Right atrium auricular region (tissue), 2 donors: ENCODE results near the gene TREM1. TPM values are rescaled to one million over a fixed set of nuclear protein-coding genes. Genes with fewer than 3 reads are reported as not detected.

ENCODE experiments used
- DNase-seq: peaks from one replicate; pipeline ENCODE4 v3.0.0-alpha.2; 2019; ENCODE audit warnings: low spot score
- H3K27ac ChIP-seq, 2 donors: fragments of 200-600 bp; sonication (generic); 1 replicate in 1 of 2; 2 replicates in 1 of 2; pipeline ENCODE4 v1.5.1; 2016 to 2019
- H3K27me3 ChIP-seq, 2 donors: fragments of 200-600 bp; sonication (generic); one replicate each; pipeline versions ENCODE4 v1.5.1 to v1.6.0; 2017 to 2019
- H3K36me3 ChIP-seq: fragments of 200-600 bp; sonication (generic); one replicate; pipeline ENCODE4 v1.5.1; 2016
- H3K4me1 ChIP-seq, 2 donors: fragments of 200-600 bp; sonication (generic); one replicate each; pipeline versions ENCODE4 v1.5.1 to v1.6.0; 2017 to 2019
- H3K4me3 ChIP-seq, 2 donors: fragments of 200-600 bp; sonication (generic); 1 replicate in 1 of 2; 2 replicates in 1 of 2; pipeline ENCODE4 v1.5.1; 2017 to 2019; ENCODE audit warnings: mild to moderate bottlenecking in 1 of 2, moderate library complexity in 1 of 2
- H3K9me3 ChIP-seq, 2 donors: fragments of 200-600 bp; sonication (generic); one replicate each; pipeline ENCODE4 v1.5.1; 2019
- total RNA-seq, 2 donors: library from RNA; depleted of rRNA; stranded (reverse); fragments of >200 nt; gene quantifications; one replicate each; pipeline ENCODE4 v1.1.0, GENCODE V29; 2016
- TF ChIP-seq, protein P1 (sequence below), 2 donors: fragments of 200-600 bp; sonication (generic); IDR thresholded peaks; one replicate each; pipeline ENCODE4 v1.5.1; 2019; ENCODE audit warnings: antibody characterized with exemption in 2 of 2

Gene TREM1
- total RNA-seq: 1 to 10 TPM in 1 of 2 donors, not detected in 1; 2.9 TPM

DNA sequence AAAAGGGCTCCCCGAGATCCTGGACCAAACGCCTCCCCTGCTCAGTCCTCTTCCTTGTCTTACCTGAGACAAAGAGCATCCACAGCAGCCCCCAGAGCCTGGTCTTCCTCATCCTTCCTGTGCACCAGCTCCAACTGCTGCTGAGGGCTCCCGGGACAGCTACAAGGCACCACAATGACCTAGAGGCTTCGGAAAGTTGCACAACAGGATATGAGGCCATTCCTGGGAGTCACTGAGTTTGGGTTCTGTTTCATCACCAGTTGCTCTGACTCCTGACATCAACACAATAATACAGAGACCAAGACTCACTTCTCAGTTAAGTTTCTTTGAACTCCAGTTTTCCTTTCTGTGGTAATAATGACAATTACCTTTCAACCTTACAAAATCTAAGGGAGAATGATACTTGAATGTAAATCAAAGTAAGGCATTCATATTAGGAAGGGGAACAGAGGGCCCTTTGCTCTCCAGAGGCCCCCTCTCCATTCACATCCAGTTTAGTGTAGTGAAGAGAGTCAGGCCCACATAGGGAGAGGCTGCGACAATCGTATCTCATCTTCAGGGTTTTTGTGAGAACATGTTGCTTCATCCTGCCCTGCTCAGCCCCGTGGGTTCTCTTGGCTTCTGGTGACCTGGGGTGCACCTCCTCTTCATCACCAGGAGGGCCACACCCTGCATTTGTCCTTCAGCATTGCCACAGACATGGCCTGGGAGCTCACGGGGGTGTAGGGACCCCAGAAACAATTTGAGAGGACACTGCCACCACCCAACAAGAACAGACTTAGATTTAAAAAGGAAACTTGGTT, at the start of gene TREM1:
TSS of gene TREM1 (minus strand) at position 139 of the 803 bp plus-strand sequence. CDS start at position 112, 27 bp downstream.
- H3K36me3 ChIP-seq: no peaks in the 10 kb centered on the region
- H3K9me3 ChIP-seq: no peaks in the 10 kb centered on the region
- H3K27me3 ChIP-seq: no peaks in the 10 kb centered on the region
- no peak within 1 kb of the TSS for H3K4me3 ChIP-seq
- H3K4me1 ChIP-seq: no peaks in the 10 kb centered on the region
- H3K27ac ChIP-seq: peak within 1 kb of the TSS in 1 of 2 donors; percentile 46
- DNase-seq: peak; percentile 72
- TF ChIP-seq, protein P1, sequence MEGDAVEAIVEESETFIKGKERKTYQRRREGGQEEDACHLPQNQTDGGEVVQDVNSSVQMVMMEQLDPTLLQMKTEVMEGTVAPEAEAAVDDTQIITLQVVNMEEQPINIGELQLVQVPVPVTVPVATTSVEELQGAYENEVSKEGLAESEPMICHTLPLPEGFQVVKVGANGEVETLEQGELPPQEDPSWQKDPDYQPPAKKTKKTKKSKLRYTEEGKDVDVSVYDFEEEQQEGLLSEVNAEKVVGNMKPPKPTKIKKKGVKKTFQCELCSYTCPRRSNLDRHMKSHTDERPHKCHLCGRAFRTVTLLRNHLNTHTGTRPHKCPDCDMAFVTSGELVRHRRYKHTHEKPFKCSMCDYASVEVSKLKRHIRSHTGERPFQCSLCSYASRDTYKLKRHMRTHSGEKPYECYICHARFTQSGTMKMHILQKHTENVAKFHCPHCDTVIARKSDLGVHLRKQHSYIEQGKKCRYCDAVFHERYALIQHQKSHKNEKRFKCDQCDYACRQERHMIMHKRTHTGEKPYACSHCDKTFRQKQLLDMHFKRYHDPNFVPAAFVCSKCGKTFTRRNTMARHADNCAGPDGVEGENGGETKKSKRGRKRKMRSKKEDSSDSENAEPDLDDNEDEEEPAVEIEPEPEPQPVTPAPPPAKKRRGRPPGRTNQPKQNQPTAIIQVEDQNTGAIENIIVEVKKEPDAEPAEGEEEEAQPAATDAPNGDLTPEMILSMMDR (IDR thresholded peaks at IDR 0.05): no peak

DNA sequence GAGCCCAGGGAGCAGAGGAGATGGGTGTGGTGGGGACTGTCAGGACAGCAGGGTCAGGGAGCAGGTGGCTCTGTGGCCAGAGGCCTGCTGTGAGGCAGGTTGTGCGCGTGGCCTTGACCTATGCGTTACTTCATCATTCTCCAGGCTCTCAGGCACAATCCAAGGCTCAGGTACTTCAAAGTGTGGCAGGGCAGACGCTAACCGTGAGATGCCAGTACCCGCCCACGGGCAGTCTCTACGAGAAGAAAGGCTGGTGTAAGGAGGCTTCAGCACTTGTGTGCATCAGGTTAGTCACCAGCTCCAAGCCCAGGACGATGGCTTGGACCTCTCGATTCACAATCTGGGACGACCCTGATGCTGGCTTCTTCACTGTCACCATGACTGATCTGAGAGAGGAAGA, 49.5 kb upstream of the TREM1 start:
- no peaks in the 10 kb centered on the region for H3K27me3 ChIP-seq
- no peak overlapping the region for H3K4me3 ChIP-seq
- H3K4me1 ChIP-seq: no peaks in the 10 kb centered on the region
- no peak for DNase-seq
- no peaks in the 10 kb centered on the region for H3K9me3 ChIP-seq
- TF ChIP-seq, protein P1 (IDR thresholded peaks at IDR 0.05): no peak
- no peaks in the 10 kb centered on the region for H3K36me3 ChIP-seq
- no peak overlapping the region for H3K27ac ChIP-seq

DNA sequence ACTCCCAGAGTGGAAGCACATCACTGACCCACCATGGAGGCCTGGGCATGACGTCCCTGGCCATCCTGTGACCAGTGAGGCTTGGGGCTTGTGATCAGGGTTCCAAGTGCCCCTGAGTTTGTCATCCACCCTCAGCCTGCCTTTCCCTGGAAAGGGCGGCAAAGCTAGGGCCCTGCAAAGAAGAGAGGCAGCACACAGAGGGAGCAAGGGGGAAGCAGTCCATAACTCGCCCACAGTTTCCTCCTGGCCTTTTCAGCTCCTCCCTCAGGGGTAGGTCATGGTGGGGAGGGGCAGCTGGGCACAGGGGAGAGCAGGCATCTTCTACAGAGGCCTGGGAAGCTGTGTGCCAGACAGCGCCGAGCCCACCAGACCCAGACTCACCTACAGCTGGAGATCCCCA, 48.8 kb upstream of the TREM1 start, which contains the start of gene NCR2:
TSS of gene NCR2 (plus strand) at position 313 of the 400 bp plus-strand sequence. CDS start 269 bp downstream, outside the sequence.
- DNase-seq: no peak
- Histone ChIP-seq H3K27ac (no peak within 1 kb of the TSS), H3K9me3 (no peaks in the 10 kb centered on the region), H3K36me3 (no peaks in the 10 kb centered on the region), H3K4me3 (no peak within 1 kb of the TSS), H3K27me3 (no peaks in the 10 kb centered on the region), H3K4me1 (no peaks in the 10 kb centered on the region)
- TF ChIP-seq, protein P1 (IDR thresholded peaks at IDR 0.05): no peak

DNA sequence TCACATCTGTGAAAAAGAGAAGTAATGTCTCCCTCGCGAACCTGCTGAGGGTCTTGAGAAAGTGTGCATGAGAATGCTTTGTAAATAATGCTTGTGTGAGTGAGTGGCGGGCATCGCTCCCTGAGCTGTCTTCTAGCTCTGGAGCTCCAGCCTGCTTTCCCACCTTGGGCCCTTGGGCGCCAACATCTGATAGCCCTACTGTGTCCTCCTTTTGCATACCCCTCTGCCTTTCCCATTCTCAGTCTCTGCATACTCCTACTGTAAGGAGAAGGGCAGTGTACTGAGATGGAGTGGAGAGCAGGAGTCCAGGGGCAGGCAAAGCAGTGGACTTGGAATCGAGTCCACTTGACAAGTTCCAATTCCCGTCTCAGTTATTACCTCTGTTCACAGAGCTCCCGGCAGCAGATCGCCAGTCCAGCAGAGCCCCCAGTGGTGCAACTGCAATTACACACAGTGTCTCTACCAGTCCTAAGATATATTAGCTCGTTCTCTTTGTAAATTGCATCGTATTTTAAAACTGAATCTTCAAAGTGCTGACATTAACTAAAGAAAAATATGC, 48.1 kb upstream of the TREM1 start:
- no peaks in the 10 kb centered on the region for H3K4me1 ChIP-seq
- DNase-seq: no peak
- no peaks in the 10 kb centered on the region for H3K9me3 ChIP-seq
- H3K27ac ChIP-seq: no peak overlapping the region
- no peak overlapping the region for H3K4me3 ChIP-seq
- no peaks in the 10 kb centered on the region for H3K27me3 ChIP-seq
- H3K36me3 ChIP-seq: no peaks in the 10 kb centered on the region
- TF ChIP-seq, protein P1 (IDR thresholded peaks at IDR 0.05): no peak

DNA sequence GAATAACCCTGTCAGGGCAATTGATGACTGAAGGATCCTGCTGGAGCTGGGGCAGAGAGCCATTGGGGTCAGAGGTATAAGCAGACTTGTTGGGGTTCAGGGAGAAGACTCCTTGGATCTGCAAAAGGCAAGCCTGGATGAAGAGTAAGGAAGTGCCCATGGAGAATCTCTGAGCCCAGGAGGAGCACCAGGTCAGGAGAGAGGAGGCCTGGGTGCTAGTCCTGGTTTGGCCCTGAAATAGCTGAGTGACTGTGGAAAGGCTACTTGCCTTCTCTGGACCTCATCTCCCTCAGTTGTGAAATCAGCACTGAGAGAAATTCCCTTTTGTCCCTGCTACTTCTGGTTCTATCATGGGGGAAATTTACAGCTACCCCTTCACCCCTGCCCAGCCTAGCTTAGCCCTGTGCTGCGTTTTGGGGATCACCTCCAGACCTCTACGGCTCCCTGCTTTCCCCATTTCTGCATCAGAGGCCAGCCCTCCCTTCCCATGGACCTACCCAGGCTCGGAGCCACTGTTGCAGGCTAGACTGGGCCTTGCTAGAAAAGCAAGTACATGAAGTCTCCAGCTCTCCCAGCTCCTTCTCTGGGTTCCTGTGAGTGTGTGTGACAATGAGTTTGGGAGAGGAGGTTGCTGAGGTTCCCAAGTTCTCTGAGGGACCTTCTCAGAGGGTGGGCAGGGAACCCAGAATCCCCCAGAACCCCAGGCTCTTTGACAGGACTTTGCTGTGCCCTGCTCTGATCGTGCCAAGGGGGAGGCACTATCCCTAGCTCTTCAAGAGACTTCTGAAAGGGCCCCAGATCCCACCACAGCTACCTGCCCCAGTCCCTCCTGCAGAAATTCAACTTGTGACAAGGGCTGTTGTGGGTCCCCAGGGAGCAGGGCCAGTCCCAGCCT, 46.6 kb upstream of the TREM1 start:
- no peaks in the 10 kb centered on the region for H3K9me3 ChIP-seq
- TF ChIP-seq, protein P1 (IDR thresholded peaks at IDR 0.05): no peak
- H3K4me1 ChIP-seq: no peaks in the 10 kb centered on the region
- no peaks in the 10 kb centered on the region for H3K27me3 ChIP-seq
- no peak overlapping the region for H3K27ac ChIP-seq
- peak; percentile 36 for DNase-seq
- H3K4me3 ChIP-seq: no peak overlapping the region
- no peaks in the 10 kb centered on the region for H3K36me3 ChIP-seq
